Stimulated activated CD8-positive, alpha-beta memory T cell treated with anti-CD3 and anti-CD28 coated beads, Interleukin-12 subunit alpha, Interleukin-12 subunit beta, amount 100 ng/mL, for 4 hours (primary cell): ENCODE results near the gene CCK.
"Not testable (repeated sequence)": the region's sequence is repeated elsewhere in the genome, so short reads cannot be mapped to it uniquely, and the experiment has no call there.

Experiments
- DNase-seq: peaks from one replicate; pipeline ENCODE4 v3.0.0-alpha.2; 2020; ENCODE audit warnings: low read depth

The CCK gene, protein sequence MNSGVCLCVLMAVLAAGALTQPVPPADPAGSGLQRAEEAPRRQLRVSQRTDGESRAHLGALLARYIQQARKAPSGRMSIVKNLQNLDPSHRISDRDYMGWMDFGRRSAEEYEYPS

DNA sequence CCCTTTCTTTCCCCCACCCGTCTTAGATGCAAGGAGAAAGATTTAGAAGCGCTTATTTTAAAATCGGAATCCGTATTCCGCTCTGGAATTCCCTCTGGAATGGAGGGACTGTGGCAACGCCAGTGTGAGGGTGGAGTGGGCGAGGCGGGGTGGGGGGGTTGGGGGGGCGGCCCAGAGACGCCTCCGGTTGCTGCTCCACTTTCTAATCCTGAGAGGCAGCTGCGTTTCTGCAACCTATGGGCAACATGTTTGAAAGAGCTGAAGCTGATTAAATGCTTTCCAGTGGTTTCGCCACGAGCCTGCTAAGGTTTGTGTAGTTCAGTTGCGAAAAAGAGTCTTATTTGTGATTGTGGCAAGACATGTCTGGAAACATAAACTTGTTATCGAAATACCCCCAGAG lies at the start of gene CCK:
Gene CCK (minus strand): TSS at position 101 of the 400 bp plus-strand sequence. CDS start 2,555 bp downstream, outside the sequence.
- DNase-seq = no peak

DNA sequence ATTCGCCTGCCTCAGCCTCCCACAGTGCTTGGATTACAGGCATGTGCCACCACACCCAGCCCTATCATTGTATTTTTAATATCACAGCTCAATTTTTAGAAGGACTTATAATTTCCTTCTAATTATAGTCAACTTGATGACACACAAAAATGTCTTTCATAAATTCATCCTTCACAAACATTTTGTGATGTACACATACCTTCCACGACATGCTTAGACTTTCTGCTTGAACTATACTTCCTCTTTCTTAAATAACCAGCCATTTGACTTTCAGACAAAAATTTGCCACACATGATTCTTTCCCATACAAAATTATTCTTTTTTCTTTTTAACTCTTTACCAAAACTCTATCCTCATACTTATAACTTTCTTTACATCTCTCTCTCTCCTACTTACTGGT lies 48.4 kb upstream of the CCK start:
- no peak for DNase-seq

DNA sequence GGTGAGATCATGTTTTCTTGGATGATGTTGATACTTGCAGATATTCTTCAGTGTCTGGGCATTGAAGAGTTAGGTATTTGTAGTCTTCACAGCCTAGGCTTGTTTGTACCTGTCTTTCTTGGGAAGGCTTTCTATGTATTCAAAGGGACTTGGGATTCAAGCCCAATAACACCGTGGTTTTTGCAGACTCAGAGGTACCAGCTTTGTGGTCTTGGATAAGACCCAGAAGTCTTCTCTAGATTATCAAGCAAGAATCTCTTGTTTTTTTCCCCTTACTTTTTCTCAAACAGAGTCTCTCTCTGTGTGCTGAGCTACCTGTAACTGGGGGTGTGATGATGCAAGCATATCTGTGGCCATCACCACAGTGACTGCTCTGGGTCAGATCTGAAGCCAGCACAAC lies 42.7 kb upstream of the CCK start:
- DNase-seq = no peak

DNA sequence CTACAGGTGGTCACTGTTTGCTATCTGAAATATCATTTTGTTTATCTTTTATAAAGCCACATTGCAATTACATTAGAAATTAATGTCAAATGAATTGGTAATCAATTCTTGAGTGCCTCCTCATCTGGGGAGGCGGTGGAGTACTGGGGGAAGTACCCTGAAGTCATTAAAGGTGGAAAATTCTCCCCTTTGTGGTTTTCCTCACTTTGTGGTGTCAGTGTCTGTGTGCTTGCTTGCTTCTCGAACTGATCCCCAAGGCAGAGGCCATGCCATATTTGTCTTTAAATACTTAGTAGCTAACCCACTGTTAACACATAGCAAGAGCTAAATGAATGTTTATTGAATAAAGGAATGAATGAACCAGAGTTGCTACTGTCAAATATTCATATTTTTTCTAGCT lies 40.5 kb upstream of the CCK start:
- no peak for DNase-seq

DNA sequence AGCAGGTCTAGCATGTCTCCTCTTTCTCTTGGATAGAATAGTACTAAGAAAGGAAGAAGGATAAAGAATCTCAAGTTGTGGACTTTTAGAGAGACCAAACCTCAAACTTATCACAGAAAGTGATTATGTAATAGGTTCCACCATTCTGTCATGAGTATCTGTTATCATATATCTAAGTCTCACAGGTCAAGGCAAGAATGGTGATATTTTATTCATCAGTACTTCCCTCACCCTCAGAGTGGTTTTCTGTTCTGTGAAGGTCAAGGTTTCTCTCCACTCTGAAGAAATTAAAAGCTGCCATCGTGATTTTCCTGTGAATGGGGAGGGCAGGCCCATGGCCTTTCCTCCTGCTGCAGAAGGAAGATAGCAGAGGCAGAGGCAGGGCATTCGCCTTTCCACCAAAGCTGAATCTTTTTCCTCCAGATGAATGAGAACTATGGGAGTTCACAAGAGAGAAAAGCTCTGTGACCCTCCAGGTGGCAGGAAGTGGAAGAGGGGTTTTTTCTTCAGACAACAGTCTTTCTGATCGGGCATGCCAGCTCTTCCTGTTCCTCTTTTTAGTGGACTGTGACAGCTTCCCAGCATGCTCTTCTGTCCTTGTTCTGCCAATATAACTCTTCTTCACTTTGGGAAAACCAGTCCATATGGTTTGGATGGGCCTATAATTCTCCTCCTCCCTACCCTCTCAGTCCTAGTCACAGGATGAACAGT lies 37.1 kb upstream of the CCK start:
- no peak for DNase-seq

DNA sequence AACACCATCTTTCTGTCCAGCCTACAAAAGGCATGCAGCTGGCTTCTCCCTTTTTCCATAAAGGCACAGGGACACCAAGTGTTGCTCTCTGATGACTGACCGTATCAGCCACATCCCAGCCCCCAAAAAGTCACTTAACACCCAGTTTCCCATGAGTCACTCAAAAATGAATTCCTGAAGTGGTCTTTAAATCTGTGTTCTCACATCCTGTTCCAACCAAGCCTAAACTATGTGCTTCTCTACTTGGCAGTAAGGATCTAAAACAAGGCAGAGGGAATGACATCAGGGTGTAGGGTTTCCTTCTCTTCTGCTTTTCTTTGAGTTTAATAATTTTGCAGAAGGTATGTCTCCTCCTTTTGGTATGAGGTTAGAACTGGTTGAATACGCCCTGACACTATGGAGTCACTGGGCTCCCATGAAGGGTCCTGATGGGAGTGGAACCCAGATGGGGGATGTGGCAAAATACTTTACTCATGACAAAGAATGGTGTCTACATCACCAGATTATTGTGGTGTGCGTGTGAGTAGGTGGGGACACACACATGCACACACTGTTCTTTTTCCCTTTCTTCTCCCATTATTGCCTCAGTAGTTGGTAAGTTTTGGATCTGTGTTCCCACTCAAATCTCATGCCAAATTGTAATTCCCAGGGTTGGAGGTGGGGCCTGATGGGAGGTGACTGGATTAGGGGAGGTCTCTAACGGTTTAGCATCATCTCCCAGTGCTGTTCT lies 35.6 kb upstream of the CCK start:
- DNase-seq = no peak

DNA sequence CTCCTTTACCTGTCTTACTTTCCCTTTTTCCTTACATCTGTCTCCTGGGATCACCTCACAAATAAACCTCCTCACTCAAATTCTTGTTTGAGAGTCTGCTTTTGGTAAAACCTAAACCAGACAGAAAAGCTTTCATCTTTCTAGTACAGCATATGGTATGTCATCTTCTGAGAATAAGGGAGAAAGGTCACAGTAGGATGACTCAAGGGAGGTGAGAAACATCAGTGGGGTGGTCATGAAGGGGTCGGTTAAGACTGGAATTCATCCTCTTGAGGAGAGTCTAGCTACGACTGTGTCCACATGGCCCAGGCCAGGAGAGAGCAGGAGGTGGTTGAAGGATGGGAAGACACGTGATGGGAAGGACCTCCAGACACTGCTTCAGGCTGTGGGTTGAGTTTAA lies 34.8 kb upstream of the CCK start:
- DNase-seq = no peak

DNA sequence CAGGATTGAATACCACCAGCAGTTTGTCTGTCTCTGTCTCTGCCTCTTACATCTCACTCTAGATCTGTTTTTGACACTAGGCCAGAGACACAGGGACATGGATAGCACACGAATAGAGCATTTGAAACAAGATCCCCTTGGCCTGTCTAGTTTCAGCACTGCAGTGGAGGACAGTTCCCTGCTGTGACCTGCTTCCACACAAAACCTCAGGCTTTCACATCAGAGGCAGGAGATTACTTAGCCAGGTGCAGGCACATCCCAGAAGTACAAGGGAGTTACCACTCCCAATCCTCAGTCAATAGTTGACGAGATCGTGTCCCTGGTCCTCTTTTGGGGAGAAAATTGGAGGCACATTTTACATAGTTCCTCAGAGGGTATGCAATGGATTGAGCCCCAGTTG lies 34.0 kb upstream of the CCK start:
- no peak for DNase-seq

DNA sequence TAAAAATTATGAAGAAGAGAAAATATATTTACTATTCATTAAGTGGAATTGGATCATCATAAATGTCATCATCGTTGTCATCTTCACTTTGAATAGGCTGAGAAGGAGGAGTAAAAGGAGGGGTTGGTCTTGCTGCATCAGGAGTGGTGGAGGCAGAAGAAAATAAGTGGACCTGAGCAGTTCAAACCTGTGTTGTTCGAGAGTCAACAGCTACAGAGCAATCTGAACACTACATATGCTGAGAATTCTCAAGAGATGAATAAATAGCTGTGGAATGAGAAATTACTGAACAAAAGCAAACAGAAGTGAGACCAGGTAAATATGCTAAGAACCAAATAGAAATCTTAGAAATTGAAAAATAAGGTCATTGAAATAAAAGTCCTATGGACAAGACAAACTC lies 32.3 kb upstream of the CCK start:
- DNase-seq = no peak

DNA sequence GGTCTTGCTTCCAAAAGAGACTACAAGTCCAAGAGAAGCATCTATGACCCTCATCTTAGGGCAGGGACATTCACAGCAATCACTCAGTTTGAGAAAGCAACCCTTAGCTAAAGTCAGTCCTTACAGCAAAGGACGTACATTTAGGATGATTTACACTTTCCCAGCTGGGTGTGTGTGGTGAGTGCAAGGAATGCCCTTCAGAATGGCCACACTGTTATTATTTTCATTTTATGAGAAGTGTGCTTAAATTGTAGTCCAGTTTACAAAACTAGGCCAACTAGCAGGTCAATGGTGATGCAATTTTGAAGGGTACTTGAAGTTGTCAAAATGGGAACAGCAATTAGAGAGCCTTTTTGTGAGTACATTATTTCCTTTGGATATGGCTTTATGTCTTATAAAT lies 26.0 kb upstream of the CCK start:
- no peak for DNase-seq

DNA sequence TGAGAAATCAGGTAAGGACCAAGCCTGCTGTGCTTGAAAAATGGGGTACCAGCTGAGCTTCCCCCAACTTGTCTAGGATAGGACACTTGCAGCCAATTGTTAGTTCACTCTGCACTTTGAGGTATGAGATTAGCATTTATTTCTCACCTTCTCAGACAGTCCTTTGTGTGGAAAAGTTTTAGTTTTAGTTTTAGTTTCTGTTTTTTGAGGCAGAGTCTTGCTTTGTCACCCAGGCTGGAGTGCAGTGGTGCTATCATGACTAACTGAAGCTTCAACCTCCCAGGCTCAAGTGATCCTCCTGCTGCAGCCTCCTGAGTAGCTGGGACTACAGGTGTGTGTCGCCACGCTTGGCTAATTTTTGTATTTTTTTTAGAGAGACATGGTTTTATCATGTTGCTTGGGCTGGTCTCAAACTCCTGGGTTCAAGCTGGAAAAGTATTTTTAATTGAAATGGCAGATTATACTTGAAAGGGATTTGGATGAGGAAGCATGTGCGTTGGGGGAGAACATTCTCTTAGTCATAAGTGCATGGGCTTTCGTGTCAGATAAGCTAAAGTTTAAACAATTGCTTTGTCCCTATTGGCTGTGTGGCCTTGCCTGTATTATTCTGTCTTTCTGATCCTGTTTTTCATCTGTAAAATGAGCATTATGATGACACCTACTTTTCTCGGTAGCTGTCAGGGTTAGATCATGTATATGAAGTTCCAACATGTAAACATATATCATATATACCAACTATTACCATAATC lies 25.2 kb upstream of the CCK start:
- no peak for DNase-seq

DNA sequence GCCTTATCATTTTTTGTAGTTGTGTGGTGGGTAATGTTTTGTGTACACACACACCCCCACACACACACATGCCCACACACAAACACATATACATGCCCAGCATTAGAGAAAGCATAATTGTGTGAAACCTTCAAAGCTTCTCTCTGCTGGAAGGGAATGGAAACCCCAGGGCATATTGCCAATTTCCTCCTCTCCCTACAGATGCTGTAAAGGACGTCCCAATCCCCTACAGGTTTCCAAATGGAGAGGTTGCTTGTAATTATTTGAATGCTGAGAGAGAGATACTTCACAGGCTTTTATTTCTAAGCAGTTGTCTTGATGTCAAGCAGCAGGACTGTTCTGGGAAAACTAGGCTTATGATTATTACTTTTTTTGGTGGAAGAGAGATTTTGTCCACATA lies 23.0 kb upstream of the CCK start:
- no peak for DNase-seq

DNA sequence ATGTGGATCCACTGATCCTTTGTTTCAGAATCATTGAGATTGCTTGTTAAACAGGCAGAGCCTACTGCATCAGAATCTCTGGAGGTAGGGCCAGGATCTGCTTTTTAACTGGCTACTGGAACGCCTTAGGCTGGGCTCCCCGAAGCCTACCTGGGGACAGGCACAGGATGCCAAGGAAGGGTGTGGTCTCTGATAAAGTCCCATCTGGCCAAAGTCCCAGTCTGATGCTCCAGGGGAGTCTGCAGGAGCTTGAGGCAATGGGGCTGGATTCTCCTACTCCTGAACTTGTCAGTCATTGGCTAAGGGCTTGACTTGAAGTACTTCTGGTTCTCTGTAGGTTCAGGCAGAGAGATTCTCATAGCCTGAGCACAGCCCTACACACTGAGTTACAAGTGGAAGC lies 22.4 kb upstream of the CCK start:
- no peak for DNase-seq

DNA sequence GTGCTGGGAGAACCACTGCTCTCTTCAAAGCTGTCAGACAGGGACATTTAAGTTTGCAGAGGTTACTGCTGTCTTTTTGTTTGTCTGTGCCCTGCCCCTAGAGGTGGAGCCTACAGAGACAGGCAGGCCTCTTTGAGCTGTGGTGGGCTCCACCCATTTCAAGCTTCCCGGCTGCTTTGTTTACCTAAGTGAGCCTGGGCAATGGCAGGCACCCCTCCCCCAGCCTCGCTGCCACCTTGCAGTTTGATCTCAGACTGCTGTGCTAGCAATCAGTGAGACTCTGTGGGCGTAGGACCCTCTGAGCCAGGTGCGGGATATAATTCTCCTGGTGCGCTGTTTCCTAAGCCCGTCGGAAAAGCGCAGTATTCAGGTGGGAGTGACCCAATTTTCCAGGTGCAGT lies 21.4 kb upstream of the CCK start:
- DNase-seq = not testable (repeated sequence)

DNA sequence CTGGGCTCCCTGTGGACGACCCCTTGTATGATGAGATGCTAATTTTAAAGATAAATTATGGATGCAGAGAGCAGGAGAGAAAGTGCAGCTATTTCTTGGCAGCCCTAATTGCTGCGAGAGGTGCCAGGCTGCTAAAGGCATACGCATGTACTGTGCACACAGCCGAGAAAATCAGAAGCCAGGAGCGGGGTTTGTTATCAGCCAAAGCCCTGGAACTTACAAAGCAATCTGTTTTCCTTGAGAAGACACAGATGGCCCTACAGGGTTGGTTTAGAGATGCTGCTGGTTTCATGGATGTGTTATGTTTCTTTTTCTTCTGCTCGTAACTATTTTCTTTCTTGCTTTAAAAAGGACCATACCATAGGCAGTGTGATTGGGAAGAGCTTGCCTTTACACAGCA lies 11.7 kb upstream of the CCK start:
- DNase-seq = no peak

DNA sequence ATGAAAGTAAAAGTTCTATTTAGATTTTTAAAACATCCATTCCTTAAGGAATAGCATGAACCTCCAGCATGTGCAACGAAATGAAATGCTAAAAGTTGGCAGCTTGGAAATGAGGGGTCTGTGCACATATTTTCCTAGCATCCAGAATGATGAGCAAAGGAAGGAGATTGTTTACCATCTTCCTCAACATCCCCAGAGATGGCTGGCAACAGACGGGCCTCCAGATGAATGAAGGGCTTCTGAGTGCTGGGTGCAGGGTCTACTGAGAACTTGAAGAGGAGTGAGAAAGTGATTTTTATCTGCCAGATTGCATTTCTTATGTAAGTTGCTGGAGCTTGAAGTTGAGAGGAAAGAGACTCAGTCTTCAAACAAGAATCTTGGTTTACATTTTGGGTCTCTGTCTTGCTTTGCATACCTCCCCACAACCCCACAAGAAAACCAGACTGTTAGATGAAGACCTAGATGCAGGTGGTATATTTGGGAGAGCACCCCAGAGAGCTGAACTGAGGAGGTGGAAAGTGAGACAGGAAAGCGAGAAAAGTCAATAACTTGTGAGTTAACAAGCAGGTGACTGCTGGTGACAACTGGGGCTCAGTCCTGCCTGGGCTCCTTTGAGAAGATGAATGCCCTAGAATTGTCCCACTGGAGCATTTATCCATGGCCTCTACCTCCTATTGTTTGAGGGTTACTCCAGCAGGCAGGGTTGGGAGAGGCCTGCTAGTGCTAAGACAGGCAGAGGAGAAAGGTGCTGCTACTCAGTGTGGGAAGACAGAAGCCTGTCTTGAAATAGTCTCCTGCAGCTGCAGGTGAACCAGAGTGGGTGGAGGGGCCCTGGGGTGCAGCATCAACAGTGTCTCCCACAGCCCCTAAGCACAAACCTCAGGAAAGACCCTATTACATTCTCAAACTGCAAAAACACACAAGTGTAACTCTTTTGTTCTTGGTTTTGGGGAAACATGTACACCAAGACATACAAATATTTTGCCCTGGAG lies 10.5 kb upstream of the CCK start:
- DNase-seq = no peak

DNA sequence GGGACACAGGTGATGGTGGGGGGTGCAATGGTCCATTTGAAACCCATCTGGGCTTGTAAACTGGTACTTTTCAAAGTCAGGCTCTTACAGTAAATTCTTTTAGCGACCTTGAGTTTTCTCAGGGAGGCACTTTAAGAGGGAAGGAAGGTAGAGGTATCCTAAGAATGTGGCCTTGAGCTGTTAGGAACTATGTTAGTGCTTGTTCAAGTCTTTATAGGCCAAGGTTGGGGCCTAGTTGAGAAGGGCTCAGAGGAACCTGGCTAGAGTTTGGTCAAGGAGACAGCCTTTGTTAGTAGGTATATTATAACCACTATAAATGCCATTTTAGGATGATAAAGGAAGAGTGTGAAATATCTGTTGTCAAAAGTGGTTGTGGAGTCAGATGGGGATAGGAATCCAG lies 9.2 kb upstream of the CCK start:
- no peak for DNase-seq

DNA sequence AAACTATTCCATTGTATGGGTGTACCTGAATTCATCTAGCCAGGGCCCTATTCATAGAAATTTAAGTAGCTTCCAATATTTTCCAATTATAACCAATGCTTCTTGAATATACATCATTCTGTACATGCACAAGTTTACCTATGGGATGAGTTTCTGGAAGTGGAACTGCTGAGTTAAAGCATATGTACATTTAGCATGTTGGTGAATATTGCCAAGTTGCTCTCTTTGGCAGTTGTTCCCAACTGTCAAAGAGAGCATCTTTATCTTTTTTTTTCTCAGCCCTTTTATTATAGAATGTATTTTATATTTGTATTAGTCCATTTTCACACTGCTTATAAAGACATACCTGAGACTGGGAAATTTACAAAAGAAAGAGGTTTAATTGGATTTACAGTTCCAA lies 8.3 kb upstream of the CCK start:
- DNase-seq = no peak

DNA sequence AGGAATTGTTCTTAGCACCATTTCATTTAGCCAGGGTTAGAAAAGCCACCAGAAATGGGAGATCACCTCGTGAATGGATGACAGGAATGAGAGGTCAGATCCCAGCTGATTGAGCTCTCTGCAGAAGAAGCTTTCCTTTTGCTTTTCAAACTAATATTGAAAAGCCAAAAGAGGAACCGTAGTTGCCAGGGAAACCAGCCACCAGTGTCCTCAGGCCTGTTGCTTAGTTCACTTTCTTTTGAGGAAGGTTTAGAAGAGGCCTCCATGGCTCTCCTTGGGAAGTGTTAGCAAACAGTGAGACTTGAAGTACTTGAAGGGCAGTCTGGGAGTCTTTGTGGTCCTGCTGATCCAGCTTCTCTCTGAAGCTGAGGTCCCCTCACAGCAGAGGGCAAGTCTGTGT lies 7.4 kb upstream of the CCK start:
- DNase-seq = no peak

DNA sequence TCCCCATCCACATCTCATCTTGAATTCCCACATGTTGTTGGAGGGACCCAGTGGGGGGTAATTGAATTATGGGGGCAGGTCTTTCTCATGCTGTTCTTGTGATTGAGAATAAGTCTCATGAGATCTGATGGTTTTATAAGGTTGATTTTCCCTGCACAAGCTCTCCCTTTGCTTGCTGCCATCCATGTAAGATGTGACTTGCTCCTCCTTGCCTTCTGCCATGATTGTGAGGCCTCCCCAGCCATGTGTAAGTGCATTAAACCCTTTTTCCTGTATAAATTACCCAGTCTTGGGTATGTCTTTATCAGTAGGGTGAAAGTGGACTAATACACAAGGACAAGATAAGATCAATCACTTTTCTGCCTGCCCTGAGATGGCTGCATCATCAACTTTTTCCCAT lies 5.8 kb upstream of the CCK start:
- no peak for DNase-seq

DNA sequence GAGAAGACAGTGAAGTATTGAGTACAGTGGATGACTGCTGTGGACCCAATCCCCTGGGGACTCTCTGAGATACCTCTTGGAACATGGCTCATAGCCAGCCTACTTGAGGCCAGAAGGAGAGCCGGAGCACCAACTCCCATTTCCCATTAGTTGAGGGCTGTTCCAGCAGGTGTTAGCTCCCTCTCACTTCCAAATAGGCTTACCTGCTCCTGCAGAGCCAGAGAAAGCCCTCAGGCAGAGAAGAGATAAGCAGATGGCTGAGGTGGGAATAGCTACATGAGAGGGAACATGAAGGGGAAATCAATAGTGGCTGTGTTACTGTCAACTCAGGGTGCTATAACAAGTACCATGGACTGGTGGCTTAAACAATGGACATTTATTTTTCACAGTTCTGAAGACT lies 4.6 kb upstream of the CCK start:
- DNase-seq = no peak

DNA sequence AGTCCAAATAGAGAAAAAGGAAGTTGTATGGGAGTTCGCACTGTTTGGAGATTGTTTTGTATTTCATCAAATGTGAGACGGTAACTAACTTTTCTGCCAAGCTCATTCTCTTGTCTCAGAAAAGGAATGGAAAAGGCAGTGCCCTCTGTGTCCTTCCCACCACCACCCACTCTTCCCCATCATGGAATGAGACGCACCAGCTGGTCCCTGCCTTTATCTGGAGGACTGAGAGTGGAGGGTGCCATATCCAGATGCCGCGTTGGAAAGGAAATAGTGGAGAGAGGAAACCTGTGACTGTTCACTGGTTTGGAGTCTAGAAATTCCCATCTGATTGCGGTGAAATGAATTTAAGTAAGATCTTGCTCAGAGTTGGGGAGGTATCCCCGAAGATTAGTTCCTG lies 3.7 kb upstream of the CCK start:
- DNase-seq = no peak
